ENCODE data around the gene MSRB3. TPM values are rescaled to one million over a fixed set of nuclear protein-coding genes. Genes with fewer than 3 reads are reported as not detected.

Gene MSRB3
- total and polyA plus RNA-seq, 2 of the 8 experiments (the other 6 are each of a cell fraction or from before 2014, with no cell fraction given) = 0.32 to 1.2 TPM

DNA sequence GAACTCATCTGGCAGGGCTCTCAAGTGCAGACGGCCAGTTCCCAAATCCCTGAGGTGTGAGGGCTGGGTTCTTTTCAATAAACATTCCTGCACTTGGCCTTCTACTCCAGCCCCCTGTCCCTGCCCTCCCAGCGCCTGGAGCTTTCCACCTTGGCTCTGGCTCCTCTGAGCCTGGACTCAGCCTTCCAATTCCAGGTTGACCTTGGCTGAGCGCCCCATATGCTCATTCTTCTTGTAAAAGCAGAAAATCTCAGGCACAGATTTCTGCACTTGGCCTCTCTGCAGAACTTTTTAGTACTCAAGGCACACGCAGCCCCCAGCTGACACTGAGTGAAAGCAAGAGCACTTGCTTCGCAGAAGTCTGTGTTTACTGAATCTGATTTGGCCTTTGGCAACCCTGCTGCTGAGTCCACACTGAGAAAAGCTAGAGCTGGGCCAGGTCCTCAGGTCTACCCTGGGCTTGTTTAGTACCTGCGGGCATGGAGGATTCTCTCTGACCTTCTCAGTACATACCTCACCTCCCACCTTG, 222.7 kb downstream of the MSRB3 start:
- H3K9me3 ChIP-seq (ENCODE audit: insufficient read depth in 2 of 2, low read depth in 1 of 2, low read length in 1 of 2) = no peaks in the 10 kb centered on the region
- no peaks in the 10 kb centered on the region for H3K23me2 ChIP-seq (ENCODE audit: low read depth, low read length)
- DNase-seq (ENCODE audit: low read depth in 1 of 2, low spot score in 2 of 2) = no peak
- 86% methylated on average over 6 of the region's 6 CpGs; no CpG with 5 or more reads in 1 of the 2 experiments for WGBS, 2 experiments (ENCODE audit: extremely low coverage in 1 of 2, insufficient coverage in 1 of 2, insufficient read length in 1 of 2, insufficient replicate concordance in 2 of 2, low coverage in 1 of 2, low lambda C conversion rate in 2 of 2, missing lambda C conversion rate in 1 of 2)
- FAIRE-seq = no peak
- H4K8ac ChIP-seq (ENCODE audit: extremely low read depth, insufficient read depth, low read length) = no peak overlapping the region
- H3K14ac ChIP-seq (ENCODE audit: insufficient read length) = no peak overlapping the region
- ChIA-PET POLR2A (ENCODE audit: partially characterized antibody) (no interaction called here), CTCF (ENCODE audit: partially characterized antibody) (no interaction called here)
- no peaks in the 10 kb centered on the region for H3K79me2 ChIP-seq (ENCODE audit: control insufficient read depth in 1 of 2, insufficient read depth in 2 of 2, low read length in 2 of 2)
- no peak overlapping the region for H2BK15ac ChIP-seq (ENCODE audit: low read length)
- H2BK20ac ChIP-seq (ENCODE audit: low read length) = no peak overlapping the region
- H2BK120ac ChIP-seq (replicated peaks; ENCODE audit: low read depth, low read length) = no peak overlapping the region
- no peak overlapping the region for H2BK12ac ChIP-seq (ENCODE audit: low read depth, low read length)
- no peak overlapping the region for H3K4ac ChIP-seq (replicated peaks; ENCODE audit: insufficient read length, low read depth, low read length)
- no peak overlapping the region for H3K18ac ChIP-seq (ENCODE audit: extremely low read depth, low read length)
- no peaks in the 10 kb centered on the region for H3K79me1 ChIP-seq (ENCODE audit: low read depth, low read length)
- no peak overlapping the region for H3K23ac ChIP-seq (ENCODE audit: insufficient read length)
- no peak overlapping the region for H3K4me3 ChIP-seq (ENCODE audit: extremely low read depth in 1 of 4, insufficient read depth in 2 of 4, low read depth in 3 of 4, low read length in 4 of 4)
- H2AK5ac ChIP-seq (ENCODE audit: low read depth, low read length) = no peak overlapping the region
- no peak overlapping the region for H3K4me2 ChIP-seq (ENCODE audit: insufficient read depth in 1 of 2, low read depth in 2 of 2, low read length in 2 of 2)
- no peaks in the 10 kb centered on the region for H3K36me3 ChIP-seq (ENCODE audit: control insufficient read depth in 2 of 4, insufficient read depth in 4 of 4, low read length in 3 of 4)
- H3K9ac ChIP-seq (replicated peaks in 1 of 4; ENCODE audit: extremely low read depth in 1 of 4, low read depth in 3 of 4, low read length in 3 of 4) = no peak overlapping the region
- H2AFZ ChIP-seq (ENCODE audit: low read length) = no peak overlapping the region
- H3K27ac ChIP-seq (ENCODE audit: low read depth, low read length) = no peak overlapping the region
- H3K56ac ChIP-seq (replicated peaks; ENCODE audit: insufficient read length, low read depth, low read length) = no peak overlapping the region
- H3K4me1 ChIP-seq (replicated peaks in 1 of 4; ENCODE audit: control insufficient read depth in 3 of 4, insufficient read depth in 4 of 4, low read length in 3 of 4) = peaks cover 0 to 5% (median 1%) of the 10 kb centered on the region in 4 experiments; a peak in 2 of 7 replicates
- no peak overlapping the region for H4K91ac ChIP-seq (replicated peaks; ENCODE audit: insufficient read length, low read length)
- H4K5ac ChIP-seq (ENCODE audit: insufficient read length, low read depth, low read length) = no peak overlapping the region
- H2BK5ac ChIP-seq (ENCODE audit: low read depth, low read length) = no peak overlapping the region
- H3K27me3 ChIP-seq (replicated peaks in 1 of 4; ENCODE audit: control insufficient read depth in 3 of 4, extremely low read depth in 1 of 4, insufficient read depth in 3 of 4, low read length in 3 of 4) = no peaks in the 10 kb centered on the region
- H4K20me1 ChIP-seq (replicated peaks in 1 of 2; ENCODE audit: control insufficient read depth in 1 of 2, insufficient read depth in 2 of 2, low read length in 2 of 2) = no peaks in the 10 kb centered on the region
- TF ChIP-seq EZH2 (IDR thresholded peaks at IDR 0.05; ENCODE audit: low read depth, low read length, severe bottlenecking) (no peak), HDAC2 (IDR thresholded peaks at IDR 0.05; ENCODE audit: borderline replicate concordance in 1 of 2, low read depth in 2 of 2, low read length in 2 of 2) (no peak), RXRA (IDR thresholded peaks at IDR 0.05; ENCODE audit: insufficient read depth, low read depth, low read length) (no peak), NRF1 (IDR thresholded peaks at IDR 0.05; ENCODE audit: low read depth, low read length) (no peak), EGR1 (IDR thresholded peaks at IDR 0.05; ENCODE audit: borderline replicate concordance, low read depth, low read length) (no peak), CREB1 (IDR thresholded peaks at IDR 0.05) (no peak), CHD1 (IDR thresholded peaks at IDR 0.05; ENCODE audit: low read depth, low read length) (no peak), CHD2 (IDR thresholded peaks at IDR 0.05; ENCODE audit: low read length) (no peak), TBP (IDR thresholded peaks at IDR 0.05; ENCODE audit: low read depth, low read length) (no peak), CTBP2 (IDR thresholded peaks at IDR 0.05; ENCODE audit: borderline replicate concordance, insufficient read depth, insufficient read length, low read length) (no peak), SRF (IDR thresholded peaks at IDR 0.05; ENCODE audit: low read depth, low read length) (no peak), TAF1 (IDR thresholded peaks at IDR 0.05; ENCODE audit: low read depth, low read length) (no peak)
- TF ChIP-seq, protein P1, sequence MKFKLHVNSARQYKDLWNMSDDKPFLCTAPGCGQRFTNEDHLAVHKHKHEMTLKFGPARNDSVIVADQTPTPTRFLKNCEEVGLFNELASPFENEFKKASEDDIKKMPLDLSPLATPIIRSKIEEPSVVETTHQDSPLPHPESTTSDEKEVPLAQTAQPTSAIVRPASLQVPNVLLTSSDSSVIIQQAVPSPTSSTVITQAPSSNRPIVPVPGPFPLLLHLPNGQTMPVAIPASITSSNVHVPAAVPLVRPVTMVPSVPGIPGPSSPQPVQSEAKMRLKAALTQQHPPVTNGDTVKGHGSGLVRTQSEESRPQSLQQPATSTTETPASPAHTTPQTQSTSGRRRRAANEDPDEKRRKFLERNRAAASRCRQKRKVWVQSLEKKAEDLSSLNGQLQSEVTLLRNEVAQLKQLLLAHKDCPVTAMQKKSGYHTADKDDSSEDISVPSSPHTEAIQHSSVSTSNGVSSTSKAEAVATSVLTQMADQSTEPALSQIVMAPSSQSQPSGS (IDR thresholded peaks at IDR 0.05; ENCODE audit: low read length) = no peak
